K562 (cell line): Measurements from ENCODE around the gene IDH3G. TPM values are rescaled to one million over a fixed set of nuclear protein-coding genes. Genes with fewer than 3 reads are reported as not detected.

Experiments used
- ATAC-seq: fragments of 200-7000 bp; cut with Tn5 transposase; 3 replicates; pipeline ENCODE4 v1.9.1; 2020; ENCODE audit warnings: moderate library complexity
- BruUV-seq: library from RNA; stranded (reverse); fragments of 400-500 nt; replicated peaks from 2 replicates; lab custom pipeline; 2021; lab: Mats Ljungman, UMichigan
- CTCF ChIA-PET: fragments of 300-600 bp; formaldehyde crosslinking; extraction: SDS; loops from one replicate; lab custom pipeline; 2021; ENCODE audit warnings: low intra/inter-chr PET ratio; lab: Yijun Ruan, JAX
- POLR2A ChIA-PET: fragments of 300-600, 350-650 bp; sonication (Branson Sonifier 250); formaldehyde crosslinking; extraction: SDS; loops from one replicate; lab custom pipeline; 2021; ENCODE audit warnings: antibody characterized with exemption, inconsistent platforms; lab: Yijun Ruan, JAX
- DNase-seq, 4 experiments: peaks; one replicate each; pipeline versions ENCODE4 v3.0.0 to v3.0.0-alpha.2; 2011 to 2018; ENCODE audit warnings: low spot score in 3 of 4, mixed read lengths in 3 of 4; ENCODE audit errors: extremely low read depth in 1 of 4
- FAIRE-seq: peaks from 2 replicates; lab custom pipeline; 2011; peaks lifted over from hg19 to GRCh38; lab: Jason Lieb, UNC
- H2AFZ ChIP-seq: 2 replicates; pipeline ENCODE4 v1.6.0; 2011; ENCODE audit warnings: low read depth, low read length, control low read depth, inconsistent platforms
- H3K27ac ChIP-seq: fragments of 200-600 bp; 3 replicates; pipeline ENCODE4 v1.8.0; 2011; ENCODE audit warnings: low read depth, mild to moderate bottlenecking, control low read depth, inconsistent platforms, low read length, moderate library complexity, mixed read lengths; ENCODE audit errors: extremely low read depth
- H3K27me3 ChIP-seq, 2 experiments: fragments of 300-600 bp in 1 of 2; 2 replicates in 1 of 2; 3 replicates in 1 of 2; pipeline versions ENCODE4 v1.6.0 to v1.8.0; 2011; ENCODE audit warnings: inconsistent platforms in 2 of 2, low read length in 2 of 2, mild to moderate bottlenecking in 1 of 2, mixed read lengths in 1 of 2, moderate library complexity in 1 of 2; ENCODE audit not compliant: control insufficient read depth in 2 of 2, insufficient read depth in 2 of 2
- H3K36me3 ChIP-seq: fragments of 300-600 bp; 3 replicates; pipeline ENCODE4 v1.8.0; 2011; ENCODE audit warnings: mild to moderate bottlenecking, low read length, inconsistent platforms; ENCODE audit not compliant: control insufficient read depth, insufficient read depth
- H3K4me1 ChIP-seq, 2 experiments: fragments of 200-600 bp in 1 of 2; replicated peaks in 1 of 2; 2 replicates in 1 of 2; 3 replicates in 1 of 2; pipeline versions ENCODE4 v1.5.1 to v1.8.0; 2011; ENCODE audit warnings: inconsistent platforms in 2 of 2, low read length in 2 of 2, mild to moderate bottlenecking in 1 of 2, mixed read lengths in 1 of 2, moderate library complexity in 1 of 2; ENCODE audit not compliant: control insufficient read depth in 2 of 2, insufficient read depth in 2 of 2
- H3K4me2 ChIP-seq: 2 replicates; pipeline ENCODE4 v1.6.1; 2011; ENCODE audit warnings: low read length, control low read depth, inconsistent platforms, mixed read lengths; ENCODE audit not compliant: insufficient read depth
- H3K4me3 ChIP-seq: fragments of 200-600 bp; sonication (generic), shearing (Covaris generic); 2 replicates; pipeline ENCODE4 v1.5.1; 2016; ENCODE audit warnings: control low read depth, inconsistent platforms
- H3K79me2 ChIP-seq: fragments of 200-600 bp; 3 replicates; pipeline ENCODE4 v1.8.0; 2011; ENCODE audit warnings: low read length, inconsistent platforms; ENCODE audit not compliant: control insufficient read depth, insufficient read depth
- H3K9ac ChIP-seq, 2 experiments: 2 replicates each; pipeline versions ENCODE4 v1.6.0 to v1.6.1; 2011; ENCODE audit warnings: low read depth in 2 of 2, low read length in 2 of 2, control low read depth in 1 of 2, inconsistent platforms in 1 of 2, mild to moderate bottlenecking in 1 of 2, mixed read lengths in 1 of 2; ENCODE audit not compliant: insufficient read depth in 1 of 2
- H3K9me1 ChIP-seq: one replicate; pipeline ENCODE4 v1.6.0; 2011; ENCODE audit warnings: inconsistent platforms, mild to moderate bottlenecking, low read length, moderate library complexity; ENCODE audit not compliant: control insufficient read depth, insufficient read depth
- H3K9me3 ChIP-seq: replicated peaks from 2 replicates; pipeline ENCODE4 v1.5.1; 2011; ENCODE audit warnings: low read depth, low read length, inconsistent platforms; ENCODE audit not compliant: control insufficient read depth, insufficient read depth
- H4K20me1 ChIP-seq: replicated peaks from 2 replicates; pipeline ENCODE4 v1.6.1; 2011; ENCODE audit warnings: low read length, inconsistent platforms, mixed read lengths; ENCODE audit not compliant: control insufficient read depth, insufficient read depth
- BHLHE40 ChIP-seq: IDR thresholded peaks from 2 replicates; pipeline ENCODE4 v1.6.1; 2011; ENCODE audit warnings: low read length, improper control_type of control experiment
- CBFA2T3 ChIP-seq: fragments of 450-650 bp; IDR thresholded peaks from 2 replicates; pipeline ENCODE4 v1.6.1; 2017
- CHCHD3 ChIP-seq: fragments of 250-450 bp; sonication (Bioruptor Pico); IDR thresholded peaks from 2 replicates; pipeline ENCODE4 v2.1.2; 2022; ENCODE audit warnings: mild to moderate bottlenecking
- SMARCA4 ChIP-seq: fragments of 450-650 bp; IDR thresholded peaks from 2 replicates; pipeline ENCODE4 v1.6.1; 2016
- SMARCE1 ChIP-seq: fragments of 450-650 bp; IDR thresholded peaks from 2 replicates; pipeline ENCODE4 v1.7.1; 2016; ENCODE audit warnings: mild to moderate bottlenecking
- USF2 ChIP-seq: sonication (generic); formaldehyde crosslinking; IDR thresholded peaks from 2 replicates; pipeline ENCODE4 v1.5.0; 2020; ENCODE audit warnings: missing genetic modification reagents
- ZNF717 ChIP-seq: fragments of 250-450 bp; sonication (Bioruptor Pico); IDR thresholded peaks from 2 replicates; pipeline ENCODE4 v1.5.0; 2021
- WGBS: fragments of 100-300 bp; shearing (Covaris generic); methylation state at CpG from one replicate; pipeline ENCODE4 v1.1.6; 2016; ENCODE audit warnings: low coverage, mixed read lengths; ENCODE audit not compliant: insufficient coverage; ENCODE audit errors: missing lambda C conversion rate; 5-methylcytosine and 5-hydroxymethylcytosine counted together
- in situ Hi-C: fragments of 300-500 bp; cut with MboI; formaldehyde crosslinking; loops from 4 replicates; pipeline ENCODE4 v1.15.0; 2018; ENCODE audit warnings: inconsistent platforms, mixed read lengths
- intact Hi-C: fragments of 100-400 bp; cut with micrococcal nuclease; formaldehyde crosslinking; loops from 2 replicates; pipeline ENCODE4 v1.14.2; 2022
- polyA plus RNA-seq, 8 experiments: library from polyadenylated mRNA; depleted of rRNA in 4 of 8; stranded (reverse) in 5 of 8; unstranded in 3 of 8; fragments of >200 nt; fragmentation: Nextera tagmentation in 2 of 8; fragmentation: Illumina TruSeq in 1 of 8; extraction: Ambion mirVana in 2 of 8; extraction: Trizol in 1 of 8; gene quantifications; 2 replicates each; pipeline versions ENCODE4 v1.2.1 to v1.2.3, GENCODE V29; 2011 to 2014; ENCODE audit warnings: inconsistent platforms in 1 of 8, missing spikeins in 1 of 8
- total RNA-seq, 7 experiments: library from RNA; depleted of rRNA in 6 of 7; stranded (reverse); fragments of >200 nt in 6 of 7; fragmentation: Illumina TruSeq in 2 of 7; extraction: Trizol in 2 of 7; gene quantifications; 2 replicates each; pipeline versions ENCODE4 v1.2.1 to v1.2.3, GENCODE V29; 2011 to 2021; ENCODE audit warnings: low replicate concordance in 1 of 7
- TF ChIP-seq, protein P1 (sequence below): sonication (generic); formaldehyde crosslinking; IDR thresholded peaks from 2 replicates; pipeline ENCODE4 v1.8.0; 2022; ENCODE audit warnings: mild to moderate bottlenecking, missing genetic modification reagents
- TF ChIP-seq, protein P2 (sequence below): sonication (generic); formaldehyde crosslinking; IDR thresholded peaks from 2 replicates; pipeline ENCODE4 v1.9.0; 2022; ENCODE audit warnings: mild to moderate bottlenecking, missing genetic modification reagents

Gene IDH3G
- total and polyA plus RNA-seq, 9 of the 15 experiments (the other 6 are each of a cell fraction or from before 2014, with no cell fraction given): 24.3 to 72.5 (median 37.9) TPM

DNA sequence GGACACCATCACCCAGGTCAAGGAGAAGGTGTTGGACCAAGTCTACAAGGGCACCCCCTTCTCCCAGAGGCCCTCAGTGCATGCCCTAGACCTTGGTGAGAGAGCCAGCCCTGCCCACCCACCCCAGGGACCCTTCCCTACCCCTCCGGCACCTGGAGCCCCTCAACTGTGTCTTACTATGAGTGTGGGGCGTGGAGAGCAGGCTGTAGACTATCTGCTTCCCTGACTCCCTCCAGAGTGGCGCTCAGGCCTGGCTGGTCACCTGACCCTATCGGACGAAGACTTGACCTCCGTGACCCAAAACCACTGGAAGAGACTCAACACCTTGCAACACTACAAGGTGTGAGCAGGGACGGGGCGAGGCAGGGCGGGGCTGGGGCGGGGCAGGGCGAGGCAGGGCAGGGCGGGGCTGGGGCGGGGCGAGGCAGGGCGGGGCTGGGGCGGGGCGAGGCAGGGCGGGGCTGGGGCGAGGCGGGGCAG lies 18.0 kb downstream of the IDH3G start:
- DNase-seq (peak in 1 of 4 experiments; percentile 76), FAIRE-seq (no peak), ATAC-seq (peak; percentile 70)
- ChIA-PET CTCF (no interaction called here), POLR2A (no interaction called here)
- 23% methylated on average over 5 of the region's 20 CpGs for WGBS
- no peaks in the 10 kb centered on the region for H3K79me2 ChIP-seq
- no peaks in the 10 kb centered on the region for H3K9me3 ChIP-seq
- H3K9me1 ChIP-seq: peaks cover 6% of the 10 kb centered on the region
- no peak overlapping the region for H3K9ac ChIP-seq
- in situ Hi-C loops (no loop called here), intact Hi-C loops (no loop called here)
- no TSS peak for BruUV-seq
- H3K4me3 ChIP-seq: no peak overlapping the region
- TF ChIP-seq BHLHE40 (peak; percentile 29; the same call in 1 of the 2 replicates), SMARCE1 (no peak), SMARCA4 (no peak), ZNF717 (CRISPR knock-in tag) (no peak), CBFA2T3 (no peak), USF2 (peak; percentile 61), CHCHD3 (CRISPR knock-in tag) (no peak)
- TF ChIP-seq, protein P1, sequence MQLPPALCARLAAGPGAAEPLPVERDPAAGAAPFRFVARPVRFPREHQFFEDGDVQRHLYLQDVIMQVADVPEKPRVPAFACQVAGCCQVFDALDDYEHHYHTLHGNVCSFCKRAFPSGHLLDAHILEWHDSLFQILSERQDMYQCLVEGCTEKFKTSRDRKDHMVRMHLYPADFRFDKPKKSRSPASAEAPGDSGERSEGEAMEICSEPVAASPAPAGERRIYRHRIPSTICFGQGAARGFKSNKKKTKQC: no peak
- TF ChIP-seq, protein P2, sequence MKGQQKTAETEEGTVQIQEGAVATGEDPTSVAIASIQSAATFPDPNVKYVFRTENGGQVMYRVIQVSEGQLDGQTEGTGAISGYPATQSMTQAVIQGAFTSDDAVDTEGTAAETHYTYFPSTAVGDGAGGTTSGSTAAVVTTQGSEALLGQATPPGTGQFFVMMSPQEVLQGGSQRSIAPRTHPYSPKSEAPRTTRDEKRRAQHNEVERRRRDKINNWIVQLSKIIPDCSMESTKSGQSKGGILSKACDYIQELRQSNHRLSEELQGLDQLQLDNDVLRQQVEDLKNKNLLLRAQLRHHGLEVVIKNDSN (CRISPR knock-in tag): peak; percentile 57
- no peak overlapping the region for H3K27ac ChIP-seq
- H4K20me1 ChIP-seq: no peaks in the 10 kb centered on the region
- no peak overlapping the region for H2AFZ ChIP-seq
- H3K4me2 ChIP-seq: no peak overlapping the region
- peaks cover 8 to 87% of the 10 kb centered on the region in 2 experiments; a peak in 4 of 5 replicates for H3K4me1 ChIP-seq
- no peaks in the 10 kb centered on the region for H3K27me3 ChIP-seq
- no peaks in the 10 kb centered on the region for H3K36me3 ChIP-seq
